Activated gamma-delta T cell treated with anti-CD3 and anti-CD28 coated beads, Interleukin-2, amount 50 U/mL, for 16 hours (primary cell): ENCODE data around the gene CD53.

ENCODE experiments used
- DNase-seq: peaks from one replicate; pipeline ENCODE4 v3.0.0-alpha.2; 2020; ENCODE audit warnings: low read depth

CD53 gene

DNA sequence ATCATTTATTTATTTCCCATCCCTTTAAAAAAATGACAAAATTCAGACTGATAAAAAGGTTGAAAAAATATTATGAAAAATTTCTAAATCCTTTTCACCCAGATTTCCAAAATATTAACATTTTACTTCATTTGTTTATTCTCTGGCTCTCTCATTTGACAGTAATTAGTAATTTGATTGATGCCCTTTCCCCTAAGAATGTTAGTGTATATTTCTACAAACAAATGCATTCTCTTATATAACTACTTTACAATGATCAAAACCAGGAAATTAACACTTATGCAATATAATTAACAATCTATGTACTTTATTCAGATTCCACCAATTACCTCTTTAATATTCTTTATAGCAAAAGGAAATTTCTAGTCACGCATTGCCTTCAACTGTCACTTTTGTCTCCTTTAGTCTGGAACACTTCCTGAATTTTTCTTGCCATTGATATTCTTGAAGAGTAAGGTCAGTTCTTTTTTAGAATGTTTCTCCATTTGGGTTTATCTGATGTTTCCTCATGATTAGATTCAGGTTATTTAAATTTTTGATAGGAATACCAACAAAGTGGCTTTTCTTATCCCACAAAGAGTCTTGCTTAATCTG is 3.9 kb downstream of the CD53 start:
- no peak for DNase-seq

GRCh38 chr1:110877364-110877763 is 4.4 kb downstream of the CD53 start:
- DNase-seq = no peak

DNA sequence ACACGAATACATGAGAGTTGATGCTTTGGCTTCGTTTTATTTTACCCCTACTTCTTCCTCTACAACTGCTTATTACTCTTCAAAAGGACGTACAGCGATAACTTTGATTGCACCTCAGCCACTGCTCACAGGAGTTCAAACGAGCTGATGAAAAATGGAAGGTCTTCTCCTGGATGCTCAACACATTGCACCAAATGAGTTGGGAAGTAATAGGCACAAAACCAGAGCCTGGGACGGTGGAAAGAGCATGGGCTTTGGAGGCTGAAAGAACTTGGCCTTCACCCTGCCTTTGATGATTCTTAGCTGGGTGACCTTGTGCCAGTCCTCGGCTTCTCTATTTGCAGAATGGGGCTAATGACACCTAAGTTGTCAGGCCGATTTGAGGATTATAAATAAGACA is 4.8 kb downstream of the CD53 start:
- DNase-seq = no peak

DNA sequence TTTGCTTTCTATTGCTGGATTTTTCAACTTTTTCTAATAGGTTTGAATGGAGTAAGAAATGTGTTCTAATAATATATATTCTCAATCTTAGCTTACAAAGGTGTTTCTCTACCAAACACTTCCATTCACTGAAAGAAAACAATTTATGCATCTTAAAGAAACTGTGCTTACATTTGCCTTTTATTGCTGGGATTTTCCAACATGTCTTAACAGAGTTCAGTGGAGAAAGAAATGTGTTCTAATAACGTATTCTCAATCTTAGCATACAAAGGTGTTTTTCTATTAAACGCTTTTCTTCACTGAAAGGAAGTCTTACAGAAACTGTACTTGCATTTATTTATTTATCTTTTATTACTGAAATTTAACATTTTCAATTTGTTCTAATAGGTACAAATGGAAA is 5.6 kb downstream of the CD53 start:
- DNase-seq = no peak

DNA sequence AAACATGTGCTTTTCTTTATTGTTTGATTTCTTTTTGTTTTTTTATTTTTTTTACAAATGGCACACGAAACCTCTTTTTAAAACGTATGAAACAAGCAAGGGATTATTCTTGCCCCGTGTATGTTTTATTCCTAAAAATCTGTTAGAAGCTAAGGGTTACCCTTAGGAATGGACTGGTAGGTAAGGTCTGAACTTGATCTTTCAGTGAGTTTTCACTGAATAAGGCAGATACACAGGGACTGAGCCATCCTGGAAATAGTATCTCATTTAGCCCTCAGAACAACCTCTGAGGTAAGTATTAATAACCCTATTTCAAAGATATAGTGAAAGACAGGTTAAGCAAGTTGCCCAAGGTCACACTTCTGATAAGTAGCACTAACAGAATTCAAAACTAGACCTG is 6.0 kb downstream of the CD53 start:
- DNase-seq = no peak

- peak; percentile 63 for DNase-seq
Observed at GRCh38 chr1:110879758-110880606, 7.0 kb downstream of the CD53 start.

GRCh38 chr1:110880708-110881374 is 7.9 kb downstream of the CD53 start:
- DNase-seq = peak; percentile 35

DNA sequence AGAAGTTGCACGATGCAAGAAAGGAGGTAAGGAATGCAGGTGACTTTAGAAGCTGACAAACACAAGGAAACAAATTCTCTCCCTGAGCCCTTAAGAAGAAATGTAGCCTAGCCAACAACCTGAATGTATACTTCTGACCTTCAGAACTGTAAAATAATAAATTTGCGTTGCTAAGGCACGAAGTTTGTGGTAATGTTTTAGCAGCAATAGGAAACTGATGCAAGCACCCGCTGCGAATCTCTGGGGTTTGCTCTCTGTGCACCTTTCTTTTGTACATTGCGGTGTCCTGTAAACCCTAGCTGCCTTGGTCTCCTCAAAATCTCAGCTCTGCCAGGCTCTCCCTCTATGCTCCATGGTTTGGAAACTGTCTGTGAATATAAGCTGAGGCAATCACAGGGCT is 15.1 kb downstream of the CD53 start:
- DNase-seq = no peak

- DNase-seq = no peak
Observed at GRCh38 chr1:110888641-110889040, 15.7 kb downstream of the CD53 start.

DNA sequence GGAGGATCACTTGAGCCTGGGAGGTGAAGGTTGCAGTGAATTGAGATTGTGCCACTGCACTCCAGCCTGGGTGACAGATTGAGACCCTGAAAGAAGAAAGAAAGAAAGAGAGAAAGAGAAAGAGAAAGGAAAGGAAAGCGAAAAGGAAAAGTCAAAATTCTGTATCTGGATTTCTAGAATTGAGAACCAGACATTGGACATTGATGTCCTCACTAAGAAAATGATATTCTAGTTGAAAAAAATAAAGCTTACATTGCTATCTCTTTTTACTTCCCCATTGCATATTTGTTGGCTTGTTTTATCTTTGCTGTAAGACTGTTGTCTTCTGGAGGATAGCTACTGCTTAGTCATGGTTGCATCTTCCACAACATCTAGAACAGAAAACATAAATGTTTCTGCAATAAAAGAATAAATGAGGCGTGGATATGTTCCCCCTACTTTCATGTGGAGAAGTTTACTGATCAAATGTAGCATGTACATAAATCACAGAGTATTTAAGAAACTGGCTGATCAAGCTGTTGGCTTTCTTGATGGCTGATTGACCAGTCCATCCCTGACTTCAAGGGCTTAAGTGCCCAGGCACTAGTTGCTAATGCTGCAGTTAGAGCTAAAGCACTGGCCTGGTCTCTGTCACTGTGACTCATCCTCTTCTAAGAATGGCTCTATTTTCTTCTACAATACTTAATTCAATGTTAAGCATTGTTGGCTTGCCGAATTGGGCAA is 17.7 kb downstream of the CD53 start:
- DNase-seq = no peak

GRCh38 chr1:110893908-110894490 is 21.1 kb downstream of the CD53 start:
- DNase-seq = no peak

- no peak for DNase-seq
Observed at GRCh38 chr1:110896090-110896489, 23.1 kb downstream of the CD53 start.

DNA sequence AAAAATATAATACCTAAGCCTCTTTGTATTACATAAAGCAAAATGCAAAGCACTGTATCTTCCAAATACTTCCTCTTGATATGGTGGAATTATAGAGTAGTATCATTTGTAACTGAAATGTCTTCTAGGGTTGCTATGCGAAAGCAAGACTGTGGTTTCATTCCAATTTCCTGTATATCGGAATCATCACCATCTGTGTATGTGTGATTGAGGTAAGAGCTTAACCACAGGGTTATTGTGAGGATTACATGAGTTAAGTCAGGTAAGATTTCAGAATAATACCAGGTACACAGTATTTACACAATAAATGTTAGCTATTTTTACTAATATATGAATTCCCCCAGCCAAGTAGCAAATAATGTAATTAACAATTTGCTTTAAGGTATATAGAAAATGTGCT is 24.7 kb downstream of the CD53 start:
- DNase-seq = no peak

DNA sequence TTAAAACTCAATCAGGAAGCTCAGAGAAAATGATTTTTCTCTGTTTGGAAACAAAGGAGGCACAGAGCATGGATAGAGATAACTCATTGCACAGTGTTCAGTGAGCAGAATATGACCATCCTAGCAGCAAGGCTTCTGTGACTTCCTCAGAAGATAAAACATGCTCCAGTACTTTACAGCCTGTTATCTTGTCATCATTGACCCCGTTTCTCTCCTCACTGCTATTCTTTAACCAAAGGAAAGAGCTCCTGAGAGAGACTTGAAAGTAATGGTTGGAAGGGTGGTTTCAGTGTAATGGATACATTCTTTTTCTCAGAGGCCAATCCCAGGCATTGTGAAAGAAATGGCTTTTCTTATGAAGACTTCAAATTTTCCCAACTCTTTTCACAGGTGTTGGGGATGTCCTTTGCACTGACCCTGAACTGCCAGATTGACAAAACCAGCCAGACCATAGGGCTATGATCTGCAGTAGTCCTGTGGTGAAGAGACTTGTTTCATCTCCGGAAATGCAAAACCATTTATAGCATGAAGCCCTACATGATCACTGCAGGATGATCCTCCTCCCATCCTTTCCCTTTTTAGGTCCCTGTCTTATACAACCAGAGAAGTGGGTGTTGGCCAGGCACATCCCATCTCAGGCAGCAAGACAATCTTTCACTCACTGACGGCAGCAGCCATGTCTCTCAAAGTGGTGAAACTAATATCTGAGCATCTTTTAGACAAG is 25.9 kb downstream of the CD53 start:
- DNase-seq = no peak

- no peak for DNase-seq
Observed at GRCh38 chr1:110899458-110899843, 26.5 kb downstream of the CD53 start.

GRCh38 chr1:110902820-110903463 is 30.0 kb downstream of the CD53 start:
- DNase-seq = no peak

DNA sequence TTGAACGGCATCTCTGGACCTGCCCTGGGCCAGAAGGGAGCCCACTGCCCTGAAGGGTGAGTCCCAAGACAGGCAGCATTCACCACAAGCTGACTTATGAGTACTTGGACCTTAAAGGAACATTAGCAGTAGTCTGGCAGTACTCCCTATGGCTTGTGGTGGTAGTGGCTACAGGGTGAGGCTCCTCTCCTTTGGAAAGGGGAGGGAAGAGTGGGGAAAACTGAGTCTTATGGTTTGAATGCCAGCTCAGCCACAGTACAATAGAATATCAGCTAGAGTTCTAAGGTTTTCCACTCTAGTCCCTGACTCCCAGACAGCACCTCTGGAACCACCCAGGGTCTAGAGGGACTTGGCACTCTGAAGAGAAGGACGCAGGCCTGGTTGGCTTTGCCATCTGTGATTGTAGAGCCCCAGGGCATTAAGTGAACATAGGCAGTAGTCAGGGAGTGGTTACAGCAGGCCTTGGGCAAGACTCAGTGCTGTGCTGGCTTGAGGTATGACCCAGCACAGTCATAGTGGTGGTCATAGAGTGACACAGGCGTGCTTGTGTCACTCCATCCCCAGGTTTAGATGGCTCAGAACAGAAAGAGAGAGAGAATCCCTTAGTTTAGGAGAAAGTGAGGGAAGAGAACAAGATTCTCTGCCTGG is 31.0 kb downstream of the CD53 start:
- DNase-seq = no peak

- DNase-seq = no peak
Observed at GRCh38 chr1:110912784-110913183, 39.8 kb downstream of the CD53 start.

GRCh38 chr1:110914676-110915075 is 41.7 kb downstream of the CD53 start:
- DNase-seq = no peak

- no peak for DNase-seq
Observed at GRCh38 chr1:110915804-110916203, 42.9 kb downstream of the CD53 start.

DNA sequence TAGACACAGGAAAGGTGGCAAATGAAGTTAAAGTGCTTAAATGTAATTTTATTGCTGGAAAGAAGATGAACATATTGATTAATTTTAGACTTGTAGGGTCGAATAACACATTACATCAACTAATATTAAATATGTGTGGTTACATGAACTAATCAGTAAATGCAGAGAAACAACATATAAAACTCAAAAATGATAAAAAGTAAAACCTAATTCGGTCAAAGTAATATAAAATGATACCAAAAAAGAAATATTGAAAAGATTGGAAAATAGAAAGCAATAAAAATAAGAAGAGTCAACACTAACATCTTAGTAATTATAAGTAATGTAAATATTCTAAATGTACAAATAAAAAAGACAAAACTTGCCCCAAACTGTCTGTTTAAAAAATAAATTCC is 43.3 kb downstream of the CD53 start:
- DNase-seq = no peak
